HCT116 (cell line): ENCODE measurements around the gene TPM2. TPM values are rescaled to one million over a fixed set of nuclear protein-coding genes. Genes with fewer than 3 reads are reported as not detected.

Experiments used
- ATAC-seq: fragments of 200-7000 bp; cut with Tn5 transposase; 2 replicates; pipeline ENCODE4 v1.9.1; 2020; ENCODE audit warnings: mild to moderate bottlenecking, moderate library complexity
- BruUV-seq: library from RNA; stranded (reverse); fragments of 400-500 nt; replicated peaks from 2 replicates; lab custom pipeline; 2021; lab: Mats Ljungman, UMichigan
- CTCF ChIA-PET: fragments of 300-600 bp; sonication (Branson Sonifier 250); formaldehyde crosslinking; loops from one replicate; lab custom pipeline; 2021; ENCODE audit warnings: antibody characterized with exemption; lab: Charles Lee
- POLR2A ChIA-PET: fragments of 300-600, 350-600 bp; sonication (Branson Sonifier 250); formaldehyde crosslinking; loops from one replicate; lab custom pipeline; 2021; ENCODE audit warnings: antibody characterized with exemption; lab: Charles Lee
- RAD21 ChIA-PET, 2 experiments: fragments of 300-600 bp; sonication (Branson Sonifier 250); formaldehyde crosslinking; loops; one replicate each; lab custom pipeline; 2023; ENCODE audit warnings: low total read pairs in 2 of 2; ENCODE audit not compliant: uncharacterized antibody in 2 of 2, unreplicated experiment in 2 of 2, low non-redundant PET in 1 of 2; lab: Charles Lee
- DNase-seq: peaks from one replicate; pipeline ENCODE4 v3.0.0-alpha.2; 2010; ENCODE audit warnings: low read depth, low spot score
- H2AFZ ChIP-seq: fragments of 200-600 bp; shearing (Covaris generic), sonication (generic); 2 replicates; pipeline ENCODE4 v1.6.1; 2017; ENCODE audit warnings: low read depth, mixed run types, mixed read lengths, antibody characterized with exemption, low read length; ENCODE audit not compliant: poor library complexity, severe bottlenecking
- H3K27ac ChIP-seq: 2 replicates; pipeline ENCODE4 v1.5.1; 2012; ENCODE audit warnings: low read depth, low read length
- H3K27me3 ChIP-seq: fragments of 200-600 bp; sonication (generic); 2 replicates; pipeline ENCODE4 v1.6.1; 2016; ENCODE audit warnings: mixed run types, low read length, mixed read lengths; ENCODE audit not compliant: insufficient read depth
- H3K36me3 ChIP-seq, 2 experiments: fragments of 200-500 bp in 1 of 2; fragments of 200-600 bp in 1 of 2; sonication (Bioruptor generic) in 1 of 2; sonication (generic) in 1 of 2; 2 replicates each; pipeline versions ENCODE4 v1.5.1 to v1.6.1; 2014 to 2016; ENCODE audit warnings: low read length in 2 of 2, inconsistent platforms in 1 of 2, mixed read lengths in 1 of 2, mixed run types in 1 of 2; ENCODE audit not compliant: insufficient read depth in 2 of 2, control insufficient read depth in 1 of 2
- H3K4me1 ChIP-seq, 2 experiments: fragments of 200-600 bp in 1 of 2; sonication (generic) in 1 of 2; 2 replicates each; pipeline versions ENCODE4 v1.5.1 to v1.6.1; 2012 to 2017; ENCODE audit warnings: low read length in 2 of 2, inconsistent platforms in 1 of 2, mild to moderate bottlenecking in 1 of 2, mixed read lengths in 1 of 2, mixed run types in 1 of 2, moderate library complexity in 1 of 2; ENCODE audit not compliant: insufficient read depth in 2 of 2, control insufficient read depth in 1 of 2
- H3K4me2 ChIP-seq: fragments of 200-600 bp; sonication (generic); 2 replicates; pipeline ENCODE4 v1.6.1; 2017; ENCODE audit warnings: mixed run types, low read length, mixed read lengths
- H3K4me3 ChIP-seq, 2 experiments: fragments of 200-600 bp in 1 of 2; sonication (generic) in 1 of 2; replicated peaks in 1 of 2; 2 replicates each; pipeline ENCODE4 v1.5.1; 2011 to 2016; ENCODE audit warnings: low read length in 2 of 2, control low read depth in 1 of 2, low read depth in 1 of 2, mild to moderate bottlenecking in 1 of 2, mixed read lengths in 1 of 2, mixed run types in 1 of 2
- H3K79me2 ChIP-seq: fragments of 200-600 bp; sonication (generic); 2 replicates; pipeline ENCODE4 v1.6.1; 2017; ENCODE audit warnings: mild to moderate bottlenecking, mixed run types, low read length, moderate library complexity, mixed read lengths; ENCODE audit not compliant: insufficient read depth
- H3K9ac ChIP-seq: fragments of 200-600 bp; sonication (generic); 2 replicates; pipeline ENCODE4 v1.6.1; 2016; ENCODE audit warnings: low read length, mixed read lengths
- H3K9me2 ChIP-seq: fragments of 200-600 bp; sonication (generic), shearing (Covaris generic); 2 replicates; pipeline ENCODE4 v1.6.1; 2017; ENCODE audit warnings: mixed run types, mild to moderate bottlenecking, moderate library complexity; ENCODE audit not compliant: insufficient read depth
- H3K9me3 ChIP-seq, 2 experiments: fragments of 200-500 bp in 1 of 2; fragments of 200-600 bp in 1 of 2; sonication (Bioruptor generic) in 1 of 2; sonication (generic) in 1 of 2; 2 replicates each; pipeline ENCODE4 v1.6.1; 2014 to 2017; ENCODE audit warnings: low read length in 2 of 2, mixed read lengths in 2 of 2, inconsistent platforms in 1 of 2, low read depth in 1 of 2, mild to moderate bottlenecking in 1 of 2, mixed run types in 1 of 2, moderate library complexity in 1 of 2; ENCODE audit not compliant: control insufficient read depth in 1 of 2, insufficient read depth in 1 of 2
- H4K20me1 ChIP-seq: fragments of 200-600 bp; sonication (generic), shearing (Covaris generic); 2 replicates; pipeline ENCODE4 v1.6.1; 2017; ENCODE audit warnings: mixed run types, mild to moderate bottlenecking, moderate library complexity; ENCODE audit not compliant: insufficient read depth
- CBX3 ChIP-seq: IDR thresholded peaks from 2 replicates; pipeline ENCODE4 v1.6.1; 2012; ENCODE audit warnings: low read depth
- CEBPB ChIP-seq: IDR thresholded peaks from 2 replicates; pipeline ENCODE4 v1.6.1; 2012; ENCODE audit warnings: low read depth
- EZH2 ChIP-seq: fragments of 200-600 bp; sonication (generic); IDR thresholded peaks from 2 replicates; pipeline ENCODE4 v1.6.1; 2017; ENCODE audit warnings: antibody characterized with exemption, mixed run types
- MAX ChIP-seq: IDR thresholded peaks from 2 replicates; pipeline ENCODE4 v1.6.1; 2012
- POLR2AphosphoS5 ChIP-seq: IDR thresholded peaks from 2 replicates; pipeline ENCODE4 v1.6.1; 2011; ENCODE audit warnings: mild to moderate bottlenecking, low read depth, low read length, moderate library complexity
- RAD21 ChIP-seq: IDR thresholded peaks from 2 replicates; pipeline ENCODE4 v1.6.1; 2012; ENCODE audit warnings: low read depth, mild to moderate bottlenecking
- SIN3A ChIP-seq: IDR thresholded peaks from 2 replicates; pipeline ENCODE4 v1.6.1; 2012; ENCODE audit warnings: low read depth
- SP1 ChIP-seq: IDR thresholded peaks from 2 replicates; pipeline ENCODE4 v1.6.1; 2012; ENCODE audit warnings: low read depth
- SRF ChIP-seq: IDR thresholded peaks from 2 replicates; pipeline ENCODE4 v1.6.1; 2012; ENCODE audit warnings: low read depth
- ZBTB33 ChIP-seq: IDR thresholded peaks from 2 replicates; pipeline ENCODE4 v1.6.1; 2011; ENCODE audit warnings: mild to moderate bottlenecking, low read length, moderate library complexity; ENCODE audit not compliant: insufficient replicate concordance; ENCODE audit errors: extremely low read depth
- ZNF274 ChIP-seq: fragments of 200-500 bp; sonication (Bioruptor generic); IDR thresholded peaks from 2 replicates; pipeline ENCODE4 v1.6.1; 2014; ENCODE audit warnings: mild to moderate bottlenecking, low read depth, low read length, inconsistent platforms
- intact Hi-C: fragments of 100-400 bp; cut with micrococcal nuclease; formaldehyde crosslinking; loops from 2 replicates; pipeline ENCODE4 v1.10.0; 2022
- total RNA-seq: library from RNA; stranded (reverse); gene quantifications from one replicate; pipeline ENCODE4 v1.2.1, GENCODE V29; 2021; ENCODE audit not compliant: unreplicated experiment

TPM2 gene
- total RNA-seq, 1 experiment from 2014 or later: 278 TPM

GRCh38 chr9:35666045-35666444, 23.7 kb downstream of the TPM2 start (continued):
- TF ChIP-seq SP1 (no peak), SIN3A (no peak)

GRCh38 chr9:35665471-35665818, 24.3 kb downstream of the TPM2 start:
- Histone ChIP-seq H3K4me1 (peaks cover 27 to 64% of the 10 kb centered on the region in 2 experiments; a peak in 3 of 4 replicates), H3K27me3 (no peaks in the 10 kb centered on the region), H3K36me3 (peaks cover 5 to 23% of the 10 kb centered on the region in 2 experiments; a peak in 3 of 4 replicates), H3K9ac (peak overlapping the region; percentile 96), H3K4me2 (peak overlapping the region; percentile 87), H3K79me2 (peaks cover 28% of the 10 kb centered on the region; the same call in 1 of the 2 replicates), H3K4me3 (peak overlapping the region; percentile 91 to 93), H3K27ac (peak overlapping the region; percentile 88), H3K9me3 (no peaks in the 10 kb centered on the region), H4K20me1 (no peaks in the 10 kb centered on the region), H2AFZ (no peak overlapping the region), H3K9me2 (no peaks in the 10 kb centered on the region)
- intact Hi-C loops: no loop called here
- ChIA-PET POLR2A (interaction anchor here (1.1 to 3.0 kb wide), 2 partner anchors 18 to 24 kb away, joined by 4 to 16 read pairs; partner anchors contain the start of gene TPM2), RAD21 (no interaction called here), CTCF (interaction anchor here (1.0 to 2.0 kb wide), 3 partner anchors 31 to 67 kb away, joined by 4 to 11 read pairs (median 6); partner anchors contain the start of genes CREB3 and TLN1)
- no peak for TF ChIP-seq RAD21
- TF ChIP-seq ZNF274: no peak
- TF ChIP-seq MAX: no peak
- no peak for TF ChIP-seq ZBTB33
- no peak for TF ChIP-seq CBX3
- TF ChIP-seq SRF: no peak
- TF ChIP-seq CEBPB: no peak
- no peak for TF ChIP-seq POLR2AphosphoS5
- TF ChIP-seq EZH2: no peak
- no peak for ATAC-seq
- BruUV-seq: TSS peak; percentile 56
- no peak for DNase-seq
